Stimulated activated CD8-positive, alpha-beta memory T cell treated with anti-CD3 and anti-CD28 coated beads, Interleukin-2, amount 100 ng/mL, for 1 hour (primary cell): ENCODE measurements around the gene NCBP3.
A peak's percentile ranks its signal among the peaks of the same experiment; 100 is the strongest.
"Not testable (repeated sequence)": the region's sequence is repeated elsewhere in the genome, so short reads cannot be mapped to it uniquely, and the experiment has no call there.

ENCODE experiments used
- DNase-seq, 2 donors: peaks; one replicate each; pipeline ENCODE4 v3.0.0-alpha.2; 2020; ENCODE audit warnings: low read depth in 2 of 2

Gene NCBP3

GRCh38 chr17:3812771-3813170 lies 33.3 kb downstream of the NCBP3 start:
- DNase-seq: no peak

GRCh38 chr17:3812284-3812683 lies 33.8 kb downstream of the NCBP3 start:
- DNase-seq: no peak

DNA sequence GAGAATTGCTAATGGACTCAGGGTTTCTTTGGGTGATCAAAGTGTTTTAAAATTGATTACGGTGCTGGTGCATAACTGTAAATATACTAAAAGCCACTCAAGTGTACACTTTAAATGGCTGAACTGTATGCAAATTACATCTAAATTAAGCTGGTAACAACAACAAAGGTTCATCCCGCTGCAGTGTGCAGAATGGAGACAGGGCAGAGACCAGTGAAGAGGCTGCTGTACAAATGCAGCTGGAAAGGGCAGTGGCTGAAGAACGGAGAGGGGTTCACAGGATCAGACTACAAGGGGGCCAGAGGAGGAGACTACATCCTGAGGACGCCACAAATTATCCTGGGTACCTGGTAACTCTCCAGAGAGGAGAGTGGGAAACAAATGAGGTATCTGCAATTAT lies 36.0 kb downstream of the NCBP3 start:
- no peak for DNase-seq

GRCh38 chr17:3809135-3809534 lies 36.9 kb downstream of the NCBP3 start:
- no peak for DNase-seq

DNA sequence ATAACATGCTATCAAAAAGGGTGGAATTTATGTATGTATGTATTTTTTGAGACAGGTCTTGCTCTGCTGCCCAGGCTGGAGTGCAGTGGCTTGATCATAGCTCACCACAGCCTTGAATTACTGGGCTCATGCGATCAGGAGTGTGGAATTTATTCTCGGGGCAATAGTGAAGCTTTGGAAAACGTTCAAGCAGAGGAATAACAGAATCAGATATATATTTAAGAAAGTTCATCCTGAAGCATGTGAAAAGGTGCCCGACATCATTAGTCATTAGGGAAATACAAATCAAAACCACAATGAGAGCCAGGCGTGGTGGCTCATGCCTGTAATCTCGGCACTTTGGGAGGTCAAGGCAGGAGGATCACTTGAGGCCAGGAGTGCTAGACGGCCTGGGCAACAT lies 37.3 kb downstream of the NCBP3 start:
- no peak for DNase-seq

GRCh38 chr17:3805581-3805980 lies 40.5 kb downstream of the NCBP3 start:
- DNase-seq: no peak

GRCh38 chr17:3804503-3804931 lies 41.5 kb downstream of the NCBP3 start:
- DNase-seq: no peak

DNA sequence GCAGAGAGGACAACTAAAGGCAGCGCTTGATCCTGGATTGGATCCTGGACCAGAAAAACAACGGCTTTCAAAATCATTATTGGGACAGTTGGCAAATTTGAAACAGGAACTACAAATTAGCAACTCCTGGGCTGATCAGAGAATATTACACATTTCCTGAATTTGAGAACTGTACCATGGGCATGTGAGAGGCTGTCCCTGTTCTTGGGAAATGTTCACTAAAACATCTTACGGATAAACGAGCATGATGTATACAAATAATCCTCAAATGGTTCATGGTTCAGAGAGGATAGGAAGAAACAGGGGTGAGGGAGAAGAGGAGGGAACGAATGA lies 42.8 kb downstream of the NCBP3 start:
- no peak for DNase-seq

DNA sequence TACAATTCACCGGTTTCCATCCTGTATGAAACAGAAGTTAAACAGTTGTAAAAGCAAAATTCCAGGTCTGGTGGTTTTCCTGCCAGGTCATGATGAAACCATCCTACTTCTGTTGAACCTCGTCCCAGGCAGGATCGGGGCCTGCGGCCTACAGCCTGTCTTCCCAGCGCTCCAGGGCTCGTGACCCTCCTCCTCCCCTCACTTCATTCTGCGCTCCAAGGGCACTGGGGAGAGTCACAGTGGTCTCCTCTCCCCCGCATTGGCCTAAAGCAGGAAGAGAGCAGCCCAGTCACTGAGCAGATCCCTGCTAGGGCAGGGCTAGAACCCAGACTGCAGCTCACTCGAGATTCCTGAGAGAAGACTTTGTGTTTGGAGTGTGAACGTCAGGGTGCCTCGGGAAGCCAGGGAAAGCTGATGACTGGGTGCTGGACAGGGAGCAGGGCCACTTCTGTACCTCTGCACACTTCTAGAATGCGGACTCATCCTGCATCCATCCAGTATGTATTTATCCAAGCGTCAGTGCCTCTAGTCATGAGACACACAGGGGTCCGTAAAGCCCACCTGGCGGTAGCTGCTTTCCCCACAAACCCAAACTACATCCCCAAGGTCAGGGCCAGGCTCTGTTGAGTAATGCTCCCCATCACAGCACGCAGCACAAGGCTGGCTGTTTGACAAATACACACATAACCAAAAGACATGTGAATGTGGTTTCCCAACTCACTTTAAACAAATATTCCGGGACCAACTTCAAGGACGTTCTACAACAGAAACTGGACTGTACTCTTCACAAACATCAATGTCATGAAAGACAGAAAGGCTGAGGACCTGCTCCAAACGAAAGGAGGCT lies 43.4 kb downstream of the NCBP3 start:
- DNase-seq: no peak

GRCh38 chr17:3801792-3802191 lies 44.3 kb downstream of the NCBP3 start:
- no peak for DNase-seq

GRCh38 chr17:3801347-3801746 lies 44.7 kb downstream of the NCBP3 start:
- no peak for DNase-seq

DNA sequence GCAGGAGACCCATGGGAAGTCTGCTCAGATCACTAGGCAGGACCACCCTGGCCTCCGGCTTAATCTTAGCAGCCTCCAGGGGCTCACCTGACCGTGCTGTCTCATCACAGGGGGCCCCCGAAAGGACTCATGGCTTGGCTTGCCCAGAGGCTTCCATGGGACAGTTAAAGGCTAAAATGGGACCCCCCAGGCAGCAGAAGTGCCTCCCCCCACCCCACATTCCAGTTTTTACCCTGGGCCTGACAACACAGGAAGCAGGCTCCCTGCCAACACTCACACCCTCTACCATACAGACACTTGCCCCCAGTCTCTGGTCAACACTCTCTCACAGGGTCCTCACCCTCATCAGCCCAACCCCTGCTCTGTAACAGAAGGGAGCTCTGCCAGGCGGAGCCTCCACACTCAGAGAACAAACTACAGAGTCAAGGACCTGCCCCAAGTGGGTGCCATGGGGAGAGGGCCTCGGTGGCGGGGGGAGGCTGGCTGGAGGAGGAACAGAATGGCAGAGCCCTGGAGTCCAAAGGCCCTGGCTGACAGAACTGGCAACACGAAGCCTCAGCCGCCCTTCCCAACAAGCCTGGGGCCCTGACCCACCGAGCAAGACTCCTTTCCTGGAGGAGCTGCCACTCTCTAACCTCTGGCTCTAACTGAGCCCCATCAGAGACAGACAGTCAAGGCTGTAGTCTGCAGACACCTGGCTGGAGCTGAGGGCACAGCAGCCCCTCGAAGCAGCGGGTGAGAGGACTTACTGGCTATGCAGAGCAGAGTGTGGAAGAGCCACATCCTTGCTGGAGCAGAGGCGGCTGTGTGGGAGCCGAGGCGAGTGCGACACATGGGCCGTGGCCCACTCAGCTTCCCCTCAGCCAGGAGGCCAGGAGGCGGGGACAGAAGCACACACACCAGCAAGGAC lies 45.4 kb downstream of the NCBP3 start, which contains the start of gene ITGAE:
Gene ITGAE (minus strand): TSS at position 827 of the 910 bp plus-strand sequence. CDS start 44 bp downstream, at position 783.
- no peak for DNase-seq

GRCh38 chr17:3799181-3799945 lies 46.7 kb downstream of the NCBP3 start:
- DNase-seq: no peak

GRCh38 chr17:3798273-3799180 lies 47.5 kb downstream of the NCBP3 start:
- no peak for DNase-seq

GRCh38 chr17:3796822-3797170 lies 49.2 kb downstream of the NCBP3 start:
- peak in 1 of 2 donors; percentile 31 for DNase-seq

GRCh38 chr17:3796110-3796821 lies 49.8 kb downstream of the NCBP3 start:
- peak; percentile 72 to 77 for DNase-seq

GRCh38 chr17:3795390-3796102 lies 50.5 kb downstream of the NCBP3 start:
- no peak for DNase-seq

DNA sequence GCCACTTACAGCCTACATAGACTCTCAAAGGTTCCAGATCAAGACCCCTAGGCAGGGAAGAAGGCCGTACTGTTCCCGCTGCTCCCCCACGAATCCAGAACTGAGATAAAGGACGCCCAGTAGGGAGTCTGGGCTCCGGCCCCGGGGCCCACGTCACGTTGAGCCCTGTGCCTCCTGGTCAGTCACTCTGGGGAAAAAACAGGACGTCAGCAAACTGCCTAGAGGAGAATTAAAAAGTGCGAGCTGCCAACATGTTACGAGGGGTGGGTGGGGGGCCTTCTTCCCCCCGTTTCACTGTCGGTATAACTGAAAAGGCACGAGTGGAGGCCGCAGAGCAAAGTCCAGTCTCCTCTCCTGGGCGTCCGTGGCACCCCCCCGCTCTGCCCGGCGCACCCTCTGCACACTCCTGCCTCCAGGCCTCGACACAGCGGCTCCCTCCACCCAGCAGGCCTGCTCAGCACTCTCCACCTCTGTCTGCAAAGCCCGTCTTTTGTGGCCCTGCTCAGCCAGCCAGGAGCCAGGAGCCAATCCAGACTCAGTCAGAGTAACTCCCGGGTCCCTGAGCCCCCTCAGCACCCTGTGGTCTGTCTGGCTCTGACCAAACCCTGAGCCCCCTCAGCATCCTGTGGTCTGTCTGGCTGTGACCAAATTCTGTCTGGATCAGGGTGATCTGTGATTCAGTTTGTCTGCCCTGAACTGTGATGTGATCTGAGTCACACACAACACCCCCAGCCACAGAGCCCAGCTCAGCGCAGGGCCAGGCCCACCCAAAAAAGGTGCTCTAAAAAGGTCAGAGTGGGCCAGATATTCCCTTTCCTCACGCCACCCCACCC lies 51.3 kb downstream of the NCBP3 start:
- DNase-seq: peak; percentile 24 to 63

DNA sequence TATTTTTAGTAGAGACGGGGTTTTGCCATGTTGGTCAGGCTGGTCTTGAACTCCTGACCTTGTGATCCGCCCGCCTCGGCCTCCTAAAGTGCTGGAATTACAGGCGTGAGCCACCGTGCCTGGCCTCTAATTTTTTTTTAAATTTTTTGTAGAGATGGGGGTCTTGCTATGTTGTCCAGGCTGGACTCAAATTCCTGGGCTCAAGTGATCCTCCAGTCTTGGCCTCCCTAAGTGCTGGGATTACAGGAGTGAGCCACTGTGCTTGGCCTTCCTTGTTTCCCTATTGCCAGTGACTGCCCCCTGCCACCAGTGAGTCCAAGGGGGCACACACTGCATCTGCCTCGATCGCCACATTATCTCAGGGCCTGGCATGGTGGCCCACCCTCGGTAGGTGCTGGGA lies 51.9 kb downstream of the NCBP3 start:
- not testable (repeated sequence) for DNase-seq
